Fibroblast of mammary gland (primary cell): Measurements from ENCODE around the gene SERTAD2.

ENCODE experiments used
- DNase-seq: peaks from one replicate; pipeline ENCODE4 v3.0.0-alpha.2; 2010; ENCODE audit warnings: low read depth
- H3K4me3 ChIP-seq: 2 replicates; pipeline ENCODE4 v1.5.1; 2011; ENCODE audit warnings: low read depth, mild to moderate bottlenecking, low read length, moderate library complexity; ENCODE audit not compliant: control insufficient read depth
- TF ChIP-seq, protein P1 (sequence below): conservative IDR thresholded peaks from 2 replicates; pipeline ENCODE4 v1.5.1; 2011; ENCODE audit warnings: low read depth, low read length, inconsistent platforms; ENCODE audit not compliant: control insufficient read depth, insufficient read depth

SERTAD2 gene, protein sequence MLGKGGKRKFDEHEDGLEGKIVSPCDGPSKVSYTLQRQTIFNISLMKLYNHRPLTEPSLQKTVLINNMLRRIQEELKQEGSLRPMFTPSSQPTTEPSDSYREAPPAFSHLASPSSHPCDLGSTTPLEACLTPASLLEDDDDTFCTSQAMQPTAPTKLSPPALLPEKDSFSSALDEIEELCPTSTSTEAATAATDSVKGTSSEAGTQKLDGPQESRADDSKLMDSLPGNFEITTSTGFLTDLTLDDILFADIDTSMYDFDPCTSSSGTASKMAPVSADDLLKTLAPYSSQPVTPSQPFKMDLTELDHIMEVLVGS

DNA sequence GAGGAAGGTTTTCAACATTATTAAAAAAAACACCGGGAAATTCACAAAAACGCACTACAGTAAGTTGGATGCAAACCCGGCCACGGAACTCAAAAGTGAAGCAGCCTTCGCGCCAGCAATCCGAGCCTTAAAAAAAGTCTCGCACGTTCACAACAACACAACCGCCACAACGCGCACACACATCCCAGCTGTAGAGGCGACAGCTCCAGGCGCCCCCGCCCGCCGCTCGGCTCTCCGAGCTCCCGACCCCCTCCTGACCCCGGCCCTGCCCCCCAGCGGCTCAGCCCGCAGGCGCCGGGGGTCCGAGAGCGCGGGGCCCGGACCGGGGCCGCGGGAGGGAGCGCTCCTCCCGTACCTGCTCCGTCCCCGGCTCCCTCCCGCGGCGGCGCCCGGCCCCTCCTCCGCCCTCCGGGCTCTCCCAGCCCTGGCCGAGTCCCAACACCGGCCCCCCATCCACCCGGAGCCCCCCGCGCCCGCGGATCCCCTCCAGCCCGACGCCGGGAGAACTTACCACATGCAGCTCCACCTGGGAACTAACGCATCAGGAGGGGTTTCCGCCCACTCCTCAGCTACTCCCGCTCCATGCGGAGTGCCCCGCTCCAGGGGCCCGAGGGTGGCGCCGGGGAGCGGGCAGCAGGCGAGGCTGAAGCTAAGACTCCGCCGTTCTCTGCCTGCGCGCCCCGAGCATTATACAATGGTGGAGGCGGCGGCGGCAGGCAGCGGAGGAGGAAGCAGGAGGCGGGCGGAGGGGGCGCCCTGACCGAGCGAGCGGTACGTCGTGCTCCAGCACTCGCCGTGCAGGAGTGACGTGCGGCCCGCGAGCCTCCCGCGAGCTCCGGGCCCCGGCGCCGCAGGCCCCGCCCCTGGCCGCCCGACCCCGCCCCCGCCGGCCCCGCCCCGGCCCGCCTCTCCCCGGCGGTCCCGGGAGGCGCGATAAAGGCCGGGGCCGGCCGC is at the start of gene SERTAD2:
SERTAD2 (minus strand) TSS at position 805 of the 954 bp plus-strand sequence. CDS start 17,042 bp downstream, outside the sequence.
- TF ChIP-seq, protein P1, sequence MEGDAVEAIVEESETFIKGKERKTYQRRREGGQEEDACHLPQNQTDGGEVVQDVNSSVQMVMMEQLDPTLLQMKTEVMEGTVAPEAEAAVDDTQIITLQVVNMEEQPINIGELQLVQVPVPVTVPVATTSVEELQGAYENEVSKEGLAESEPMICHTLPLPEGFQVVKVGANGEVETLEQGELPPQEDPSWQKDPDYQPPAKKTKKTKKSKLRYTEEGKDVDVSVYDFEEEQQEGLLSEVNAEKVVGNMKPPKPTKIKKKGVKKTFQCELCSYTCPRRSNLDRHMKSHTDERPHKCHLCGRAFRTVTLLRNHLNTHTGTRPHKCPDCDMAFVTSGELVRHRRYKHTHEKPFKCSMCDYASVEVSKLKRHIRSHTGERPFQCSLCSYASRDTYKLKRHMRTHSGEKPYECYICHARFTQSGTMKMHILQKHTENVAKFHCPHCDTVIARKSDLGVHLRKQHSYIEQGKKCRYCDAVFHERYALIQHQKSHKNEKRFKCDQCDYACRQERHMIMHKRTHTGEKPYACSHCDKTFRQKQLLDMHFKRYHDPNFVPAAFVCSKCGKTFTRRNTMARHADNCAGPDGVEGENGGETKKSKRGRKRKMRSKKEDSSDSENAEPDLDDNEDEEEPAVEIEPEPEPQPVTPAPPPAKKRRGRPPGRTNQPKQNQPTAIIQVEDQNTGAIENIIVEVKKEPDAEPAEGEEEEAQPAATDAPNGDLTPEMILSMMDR = no peak
- H3K4me3 ChIP-seq = peak within 1 kb of the TSS; percentile 86
- peak; percentile 77 for DNase-seq

DNA sequence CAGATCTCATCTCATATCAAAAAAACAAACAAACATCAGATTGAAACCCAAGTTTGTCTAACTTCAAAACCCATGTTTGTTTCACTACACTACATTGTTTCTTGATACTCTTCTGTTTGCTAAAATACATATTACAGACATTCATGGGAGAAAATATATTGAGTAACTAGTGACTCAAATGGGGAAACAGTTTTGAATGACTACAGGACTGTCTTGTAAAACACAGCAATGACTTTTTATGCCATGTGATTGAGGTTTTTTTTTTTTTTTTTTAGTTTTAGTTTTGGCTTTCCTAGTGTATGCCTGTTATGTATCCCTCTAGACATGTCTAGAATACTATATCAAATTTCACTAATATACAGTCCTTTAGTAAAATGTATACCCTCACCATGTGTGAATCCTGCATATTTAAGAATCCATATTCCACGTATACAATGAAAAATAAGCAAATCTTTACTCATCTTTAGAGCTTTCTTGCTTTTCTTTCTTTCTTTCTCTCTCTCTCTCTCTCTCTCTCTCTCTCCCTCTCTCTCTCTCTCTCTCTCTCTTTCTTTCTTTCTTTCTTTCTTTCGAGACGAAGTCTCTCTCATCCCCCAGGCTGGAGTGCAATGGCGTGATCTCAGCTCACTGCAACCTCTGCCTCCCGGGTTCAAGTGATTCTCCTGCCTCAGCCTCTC is 46.6 kb upstream of the SERTAD2 start:
- DNase-seq = peak; percentile 75
- H3K4me3 ChIP-seq = no peak overlapping the region
- TF ChIP-seq, protein P1 = no peak

DNA sequence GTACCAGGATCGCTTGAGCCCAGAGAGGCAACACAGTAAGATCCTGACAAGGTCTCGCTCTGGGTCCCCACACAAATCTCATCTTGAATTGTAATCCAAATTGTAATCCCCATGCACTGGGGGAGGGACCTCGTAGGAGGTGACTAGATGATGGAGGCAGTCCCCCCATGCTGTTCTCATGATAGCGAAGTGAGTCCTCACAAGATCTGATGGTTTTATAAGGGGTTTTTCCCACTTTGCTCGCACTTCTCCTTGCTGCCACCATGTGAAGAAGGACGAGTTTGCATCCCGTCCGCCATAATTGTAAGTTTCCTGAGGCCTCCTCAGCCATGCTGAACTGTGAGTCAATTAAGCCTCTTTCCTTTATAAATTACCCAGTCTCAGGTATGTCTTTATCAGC is 46.0 kb upstream of the SERTAD2 start:
- no peak for DNase-seq
- TF ChIP-seq, protein P1 = no peak
- no peak overlapping the region for H3K4me3 ChIP-seq

DNA sequence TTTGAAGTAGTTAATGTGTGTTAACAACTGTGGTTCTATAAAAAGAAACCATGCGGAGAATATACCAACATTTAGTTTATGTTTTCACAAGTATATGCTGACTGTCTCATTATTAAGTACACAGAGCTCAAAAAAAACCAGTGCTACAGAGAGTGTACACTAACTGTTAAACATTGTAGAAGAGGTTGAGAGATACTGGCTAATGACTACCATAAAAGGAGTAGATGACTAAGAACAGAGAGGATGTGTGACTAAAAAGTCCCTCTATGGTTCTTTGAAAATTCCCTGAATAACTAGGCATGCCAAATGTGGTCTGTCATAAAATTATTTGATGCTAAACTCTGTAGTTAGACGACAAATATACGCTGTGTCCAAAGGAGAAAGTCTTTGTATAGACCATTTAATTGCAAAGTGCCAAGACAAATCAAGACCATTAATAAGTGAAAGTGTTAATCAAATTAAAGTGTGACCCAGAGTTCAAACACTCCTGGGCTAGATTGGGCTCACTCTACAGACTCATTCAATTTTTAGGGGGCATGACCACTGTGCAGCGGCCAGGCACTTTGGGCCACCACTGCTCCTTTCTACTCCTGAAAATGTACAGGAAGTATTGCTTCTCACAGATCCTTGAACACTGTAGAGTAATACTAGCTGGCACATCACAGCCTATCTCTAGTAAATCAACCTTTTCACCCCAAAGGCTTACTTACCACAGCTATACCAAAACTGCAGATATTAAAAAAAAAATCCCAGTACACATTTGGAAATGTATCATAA is 45.1 kb upstream of the SERTAD2 start:
- TF ChIP-seq, protein P1 = no peak
- peak; percentile 88 for DNase-seq
- H3K4me3 ChIP-seq = no peak overlapping the region

DNA sequence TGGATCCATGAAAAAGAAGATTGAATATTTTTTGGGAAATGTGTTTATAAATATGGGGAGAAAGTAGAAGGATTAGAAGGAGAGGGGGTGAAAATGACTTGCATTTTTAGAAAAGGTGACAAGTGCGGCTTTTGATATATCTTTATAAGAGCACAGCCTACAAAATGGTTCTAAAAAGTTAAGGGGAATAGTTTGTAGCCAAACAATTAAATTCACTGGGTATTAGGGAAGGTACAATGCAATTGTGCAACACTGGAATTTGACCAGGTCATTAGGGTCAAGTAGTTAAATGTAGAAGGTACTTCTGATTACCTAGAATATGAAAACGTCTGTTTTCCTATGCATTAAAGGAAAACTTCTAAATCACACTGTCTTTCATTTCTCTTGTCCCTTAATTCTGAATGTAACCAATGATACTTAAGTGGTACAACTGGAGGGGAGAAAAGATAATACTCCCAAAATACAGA is 44.5 kb upstream of the SERTAD2 start:
- no peak overlapping the region for H3K4me3 ChIP-seq
- no peak for DNase-seq
- TF ChIP-seq, protein P1 = no peak
